Measurements from ENCODE around the gene INPP1. TPM values are rescaled to one million over a fixed set of nuclear protein-coding genes. Genes with fewer than 3 reads are reported as not detected.

Gene INPP1
- total RNA-seq, 3 donors from 2014 or later = 7.4 to 24.3 (median 15.5) TPM

GRCh38 chr2:190412966-190413365, 69.6 kb downstream of the INPP1 start:
- Histone ChIP-seq H3K27ac (peak overlapping the region; percentile 59 to 82), H3K36me3 (no peaks in the 10 kb centered on the region), H3K9me3 (no peaks in the 10 kb centered on the region), H3K4me1 (peaks cover 3 to 12% of the 10 kb centered on the region in 2 donors), H3K27me3 (no peaks in the 10 kb centered on the region), H3K4me3 (no peak overlapping the region)
- intact Hi-C loops (cut with DNase I; ENCODE audit: low total_unique reads) = no loop called here
- no peak for DNase-seq (ENCODE audit: low spot score in 2 of 2)
- TF ChIP-seq POLR2A (IDR thresholded peaks at IDR 0.05) = no peak
- no peak for TF ChIP-seq POLR2AphosphoS5 (IDR thresholded peaks at IDR 0.05)
- no peak for TF ChIP-seq CTCF (IDR thresholded peaks at IDR 0.05)

GRCh38 chr2:190413421-190413820, 70.0 kb downstream of the INPP1 start:
- Histone ChIP-seq H3K27me3 (no peaks in the 10 kb centered on the region), H3K36me3 (no peaks in the 10 kb centered on the region), H3K4me3 (peak overlapping the region in 1 of 3 donors; percentile 7), H3K27ac (peak overlapping the region; percentile 59 to 82), H3K4me1 (peaks cover 3 to 12% of the 10 kb centered on the region in 2 donors), H3K9me3 (no peaks in the 10 kb centered on the region)
- TF ChIP-seq CTCF (IDR thresholded peaks at IDR 0.05) (no peak), POLR2AphosphoS5 (IDR thresholded peaks at IDR 0.05) (peak in 1 of 3 donors; percentile 28)
- peak in 1 of 2 donors; percentile 74 for DNase-seq (ENCODE audit: low spot score in 2 of 2)
- intact Hi-C loops (cut with DNase I; ENCODE audit: low total_unique reads) = no loop called here

GRCh38 chr2:190415251-190415650, 71.9 kb downstream of the INPP1 start:
- H3K27me3 ChIP-seq = no peaks in the 10 kb centered on the region
- intact Hi-C loops (cut with DNase I; ENCODE audit: low total_unique reads) = no loop called here
- H3K36me3 ChIP-seq = no peaks in the 10 kb centered on the region
- H3K4me3 ChIP-seq = no peak overlapping the region
- peaks cover 0 to 18% of the 10 kb centered on the region in 2 donors for H3K4me1 ChIP-seq
- no peak for DNase-seq (ENCODE audit: low spot score in 2 of 2)
- H3K27ac ChIP-seq = peak overlapping the region in 1 of 2 donors; percentile 80
- no peaks in the 10 kb centered on the region for H3K9me3 ChIP-seq
- TF ChIP-seq POLR2AphosphoS5 (IDR thresholded peaks at IDR 0.05) (no peak), POLR2A (IDR thresholded peaks at IDR 0.05) (no peak), CTCF (IDR thresholded peaks at IDR 0.05) (no peak)

- TF ChIP-seq POLR2A (IDR thresholded peaks at IDR 0.05) (no peak), POLR2AphosphoS5 (IDR thresholded peaks at IDR 0.05) (no peak), CTCF (IDR thresholded peaks at IDR 0.05) (no peak)
- DNase-seq (ENCODE audit: low spot score in 2 of 2) = no peak
- no peaks in the 10 kb centered on the region for H3K27me3 ChIP-seq
- peaks cover 0 to 18% of the 10 kb centered on the region in 2 donors for H3K4me1 ChIP-seq
- no peaks in the 10 kb centered on the region for H3K9me3 ChIP-seq
- intact Hi-C loops (cut with DNase I; ENCODE audit: low total_unique reads) = no loop called here
- H3K4me3 ChIP-seq = no peak overlapping the region
- H3K36me3 ChIP-seq = no peaks in the 10 kb centered on the region
- H3K27ac ChIP-seq = peak overlapping the region; percentile 46 to 80
Observed at GRCh38 chr2:190415794-190416775, 72.7 kb downstream of the INPP1 start.
